Measurements from ENCODE around the gene CAPNS2.

Gene CAPNS2

GRCh38 chr16:55567382-55567781 lies 898 bp downstream of the CAPNS2 start:
- no peak overlapping the region for H3K9ac ChIP-seq (ENCODE audit: low read length)
- H3K4me3 ChIP-seq (ENCODE audit: low read depth, low read length) = no peak overlapping the region
- no peaks in the 10 kb centered on the region for H3K36me3 ChIP-seq (ENCODE audit: control insufficient read depth, insufficient read depth, low read length)
- no peaks in the 10 kb centered on the region for H3K27me3 ChIP-seq (ENCODE audit: control insufficient read depth, insufficient read depth, low read length)
- no peaks in the 10 kb centered on the region for H3K4me1 ChIP-seq (ENCODE audit: control insufficient read depth, insufficient read depth, low read length)
- H3K9me3 ChIP-seq (ENCODE audit: control insufficient read depth, insufficient read depth, low read depth, low read length) = no peaks in the 10 kb centered on the region
- no peak overlapping the region for H3K27ac ChIP-seq (ENCODE audit: low read depth, low read length)

- H3K9me3 ChIP-seq (ENCODE audit: control insufficient read depth, insufficient read depth, low read depth, low read length) = no peaks in the 10 kb centered on the region
Measured at GRCh38 chr16:55568207-55568606, 1.7 kb downstream of the CAPNS2 start.

GRCh38 chr16:55569025-55569424 lies 2.5 kb downstream of the CAPNS2 start:
- Histone ChIP-seq H3K27me3 (ENCODE audit: control insufficient read depth, insufficient read depth, low read length) (no peaks in the 10 kb centered on the region), H3K9me3 (ENCODE audit: control insufficient read depth, insufficient read depth, low read depth, low read length) (no peaks in the 10 kb centered on the region), H3K27ac (ENCODE audit: low read depth, low read length) (no peak overlapping the region), H3K9ac (ENCODE audit: low read length) (no peak overlapping the region), H3K4me1 (ENCODE audit: control insufficient read depth, insufficient read depth, low read length) (no peaks in the 10 kb centered on the region), H3K36me3 (ENCODE audit: control insufficient read depth, insufficient read depth, low read length) (no peaks in the 10 kb centered on the region), H3K4me3 (ENCODE audit: low read depth, low read length) (no peak overlapping the region)

More at GRCh38 chr16:55568207-55568606, 1.7 kb downstream of the CAPNS2 start:
- no peak overlapping the region for H3K4me3 ChIP-seq (ENCODE audit: low read depth, low read length)
- no peak overlapping the region for H3K27ac ChIP-seq (ENCODE audit: low read depth, low read length)
- no peaks in the 10 kb centered on the region for H3K27me3 ChIP-seq (ENCODE audit: control insufficient read depth, insufficient read depth, low read length)
- H3K36me3 ChIP-seq (ENCODE audit: control insufficient read depth, insufficient read depth, low read length) = no peaks in the 10 kb centered on the region
- H3K9ac ChIP-seq (ENCODE audit: low read length) = no peak overlapping the region
- no peaks in the 10 kb centered on the region for H3K4me1 ChIP-seq (ENCODE audit: control insufficient read depth, insufficient read depth, low read length)

- H3K27me3 ChIP-seq (ENCODE audit: control insufficient read depth, insufficient read depth, low read length) = no peaks in the 10 kb centered on the region
- H3K4me1 ChIP-seq (ENCODE audit: control insufficient read depth, insufficient read depth, low read length) = no peaks in the 10 kb centered on the region
- H3K9ac ChIP-seq (ENCODE audit: low read length) = no peak overlapping the region
- no peaks in the 10 kb centered on the region for H3K36me3 ChIP-seq (ENCODE audit: control insufficient read depth, insufficient read depth, low read length)
- no peak overlapping the region for H3K4me3 ChIP-seq (ENCODE audit: low read depth, low read length)
- H3K9me3 ChIP-seq (ENCODE audit: control insufficient read depth, insufficient read depth, low read depth, low read length) = no peaks in the 10 kb centered on the region
- H3K27ac ChIP-seq (ENCODE audit: low read depth, low read length) = no peak overlapping the region
Measured at GRCh38 chr16:55570159-55570558, 3.7 kb downstream of the CAPNS2 start.

- Histone ChIP-seq H3K9ac (ENCODE audit: low read length) (no peak overlapping the region), H3K4me1 (ENCODE audit: control insufficient read depth, insufficient read depth, low read length) (no peaks in the 10 kb centered on the region)
Measured at GRCh38 chr16:55571191-55571897, 4.9 kb downstream of the CAPNS2 start.

GRCh38 chr16:55572439-55572838 lies 6.0 kb downstream of the CAPNS2 start:
- H3K36me3 ChIP-seq (ENCODE audit: control insufficient read depth, insufficient read depth, low read length) = no peaks in the 10 kb centered on the region
- H3K27me3 ChIP-seq (ENCODE audit: control insufficient read depth, insufficient read depth, low read length) = no peaks in the 10 kb centered on the region
- H3K9ac ChIP-seq (ENCODE audit: low read length) = no peak overlapping the region
- H3K4me3 ChIP-seq (ENCODE audit: low read depth, low read length) = no peak overlapping the region
- no peaks in the 10 kb centered on the region for H3K9me3 ChIP-seq (ENCODE audit: control insufficient read depth, insufficient read depth, low read depth, low read length)
- no peaks in the 10 kb centered on the region for H3K4me1 ChIP-seq (ENCODE audit: control insufficient read depth, insufficient read depth, low read length)
- H3K27ac ChIP-seq (ENCODE audit: low read depth, low read length) = no peak overlapping the region

More at GRCh38 chr16:55571191-55571897, 4.9 kb downstream of the CAPNS2 start:
- no peak overlapping the region for H3K27ac ChIP-seq (ENCODE audit: low read depth, low read length)
- H3K27me3 ChIP-seq (ENCODE audit: control insufficient read depth, insufficient read depth, low read length) = no peaks in the 10 kb centered on the region
- H3K36me3 ChIP-seq (ENCODE audit: control insufficient read depth, insufficient read depth, low read length) = no peaks in the 10 kb centered on the region
- H3K4me3 ChIP-seq (ENCODE audit: low read depth, low read length) = no peak overlapping the region
- H3K9me3 ChIP-seq (ENCODE audit: control insufficient read depth, insufficient read depth, low read depth, low read length) = no peaks in the 10 kb centered on the region

GRCh38 chr16:55574811-55575210 lies 8.3 kb downstream of the CAPNS2 start:
- Histone ChIP-seq H3K4me1 (ENCODE audit: control insufficient read depth, insufficient read depth, low read length) (no peaks in the 10 kb centered on the region), H3K9me3 (ENCODE audit: control insufficient read depth, insufficient read depth, low read depth, low read length) (no peaks in the 10 kb centered on the region), H3K4me3 (ENCODE audit: low read depth, low read length) (no peak overlapping the region), H3K27me3 (ENCODE audit: control insufficient read depth, insufficient read depth, low read length) (no peaks in the 10 kb centered on the region), H3K36me3 (ENCODE audit: control insufficient read depth, insufficient read depth, low read length) (peaks cover 5% of the 10 kb centered on the region), H3K27ac (ENCODE audit: low read depth, low read length) (no peak overlapping the region), H3K9ac (ENCODE audit: low read length) (no peak overlapping the region)

GRCh38 chr16:55575496-55575895 lies 9.0 kb downstream of the CAPNS2 start:
- Histone ChIP-seq H3K9me3 (ENCODE audit: control insufficient read depth, insufficient read depth, low read depth, low read length) (no peaks in the 10 kb centered on the region), H3K27ac (ENCODE audit: low read depth, low read length) (no peak overlapping the region), H3K4me1 (ENCODE audit: control insufficient read depth, insufficient read depth, low read length) (no peaks in the 10 kb centered on the region), H3K27me3 (ENCODE audit: control insufficient read depth, insufficient read depth, low read length) (no peaks in the 10 kb centered on the region), H3K4me3 (ENCODE audit: low read depth, low read length) (no peak overlapping the region), H3K36me3 (ENCODE audit: control insufficient read depth, insufficient read depth, low read length) (peaks cover 6% of the 10 kb centered on the region), H3K9ac (ENCODE audit: low read length) (no peak overlapping the region)

GRCh38 chr16:55576384-55576783 lies 9.9 kb downstream of the CAPNS2 start:
- H3K27ac ChIP-seq (ENCODE audit: low read depth, low read length) = no peak overlapping the region
- H3K4me1 ChIP-seq (ENCODE audit: control insufficient read depth, insufficient read depth, low read length) = no peaks in the 10 kb centered on the region
- H3K9me3 ChIP-seq (ENCODE audit: control insufficient read depth, insufficient read depth, low read depth, low read length) = no peaks in the 10 kb centered on the region
- H3K9ac ChIP-seq (ENCODE audit: low read length) = no peak overlapping the region
- no peak overlapping the region for H3K4me3 ChIP-seq (ENCODE audit: low read depth, low read length)
- H3K27me3 ChIP-seq (ENCODE audit: control insufficient read depth, insufficient read depth, low read length) = no peaks in the 10 kb centered on the region
- peaks cover 6% of the 10 kb centered on the region for H3K36me3 ChIP-seq (ENCODE audit: control insufficient read depth, insufficient read depth, low read length)

- no peak overlapping the region for H3K9ac ChIP-seq (ENCODE audit: low read length)
- H3K27ac ChIP-seq (ENCODE audit: low read depth, low read length) = no peak overlapping the region
- no peaks in the 10 kb centered on the region for H3K27me3 ChIP-seq (ENCODE audit: control insufficient read depth, insufficient read depth, low read length)
- no peaks in the 10 kb centered on the region for H3K9me3 ChIP-seq (ENCODE audit: control insufficient read depth, insufficient read depth, low read depth, low read length)
- no peaks in the 10 kb centered on the region for H3K4me1 ChIP-seq (ENCODE audit: control insufficient read depth, insufficient read depth, low read length)
- H3K36me3 ChIP-seq (ENCODE audit: control insufficient read depth, insufficient read depth, low read length) = peaks cover 6% of the 10 kb centered on the region
- H3K4me3 ChIP-seq (ENCODE audit: low read depth, low read length) = no peak overlapping the region
Measured at GRCh38 chr16:55577887-55578286, 11.4 kb downstream of the CAPNS2 start.

GRCh38 chr16:55585631-55586030 lies 19.1 kb downstream of the CAPNS2 start:
- H3K27me3 ChIP-seq (ENCODE audit: control insufficient read depth, insufficient read depth, low read length) = no peaks in the 10 kb centered on the region
- no peaks in the 10 kb centered on the region for H3K4me1 ChIP-seq (ENCODE audit: control insufficient read depth, insufficient read depth, low read length)
- no peak overlapping the region for H3K4me3 ChIP-seq (ENCODE audit: low read depth, low read length)
- H3K9ac ChIP-seq (ENCODE audit: low read length) = no peak overlapping the region
- no peaks in the 10 kb centered on the region; the same call in 1 of the 2 replicates for H3K36me3 ChIP-seq (ENCODE audit: control insufficient read depth, insufficient read depth, low read length)
- H3K9me3 ChIP-seq (ENCODE audit: control insufficient read depth, insufficient read depth, low read depth, low read length) = no peaks in the 10 kb centered on the region
- H3K27ac ChIP-seq (ENCODE audit: low read depth, low read length) = no peak overlapping the region

Data from HUES6 (cell line).